ENCODE results near the gene ANKRD44.

Gene ANKRD44

GRCh38 chr2:196967116-196967515 lies 343.5 kb downstream of the ANKRD44 start:
- Histone ChIP-seq H3K27ac (ENCODE audit: insufficient read depth, low read length, poor library complexity, severe bottlenecking) (no peak overlapping the region), H3K36me3 (ENCODE audit: control insufficient read depth, insufficient read depth, low read length) (no peaks in the 10 kb centered on the region), H3K9me3 (ENCODE audit: control insufficient read depth, low read length) (no peaks in the 10 kb centered on the region), H3K4me1 (ENCODE audit: control insufficient read depth, insufficient read depth, low read length, poor library complexity, severe bottlenecking) (no peaks in the 10 kb centered on the region), H3K4me3 (ENCODE audit: insufficient read depth, low read depth, low read length, poor library complexity, severe bottlenecking) (no peak overlapping the region), H3K27me3 (replicated peaks; ENCODE audit: control insufficient read depth, insufficient read depth, low read length, poor library complexity, severe bottlenecking) (no peaks in the 10 kb centered on the region)
- DNase-seq: no peak

DNA sequence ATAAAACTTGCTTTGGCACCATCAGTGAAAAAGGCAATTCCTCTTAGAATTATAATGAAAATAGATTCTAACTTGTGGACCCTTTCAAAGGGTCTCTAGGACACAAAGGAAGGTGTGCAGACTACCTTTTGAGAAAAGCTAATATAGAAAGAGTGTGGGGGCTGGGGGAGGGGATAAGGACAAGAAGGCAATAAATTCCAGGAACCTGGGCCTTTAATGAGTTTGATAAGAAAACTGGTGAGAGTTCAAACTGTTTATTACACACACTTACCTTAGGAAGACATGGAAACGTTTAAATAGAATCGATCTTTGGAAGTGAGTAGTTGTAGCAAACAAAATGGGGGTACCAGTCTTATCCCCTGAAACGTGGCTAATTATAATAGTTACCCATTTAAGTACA lies 344.5 kb downstream of the ANKRD44 start:
- Histone ChIP-seq H3K4me3 (ENCODE audit: insufficient read depth, low read depth, low read length, poor library complexity, severe bottlenecking) (no peak overlapping the region), H3K27me3 (replicated peaks; ENCODE audit: control insufficient read depth, insufficient read depth, low read length, poor library complexity, severe bottlenecking) (no peaks in the 10 kb centered on the region), H3K36me3 (ENCODE audit: control insufficient read depth, insufficient read depth, low read length) (no peaks in the 10 kb centered on the region), H3K4me1 (ENCODE audit: control insufficient read depth, insufficient read depth, low read length, poor library complexity, severe bottlenecking) (no peaks in the 10 kb centered on the region), H3K27ac (ENCODE audit: insufficient read depth, low read length, poor library complexity, severe bottlenecking) (no peak overlapping the region), H3K9me3 (ENCODE audit: control insufficient read depth, low read length) (no peaks in the 10 kb centered on the region)
- DNase-seq: no peak

DNA sequence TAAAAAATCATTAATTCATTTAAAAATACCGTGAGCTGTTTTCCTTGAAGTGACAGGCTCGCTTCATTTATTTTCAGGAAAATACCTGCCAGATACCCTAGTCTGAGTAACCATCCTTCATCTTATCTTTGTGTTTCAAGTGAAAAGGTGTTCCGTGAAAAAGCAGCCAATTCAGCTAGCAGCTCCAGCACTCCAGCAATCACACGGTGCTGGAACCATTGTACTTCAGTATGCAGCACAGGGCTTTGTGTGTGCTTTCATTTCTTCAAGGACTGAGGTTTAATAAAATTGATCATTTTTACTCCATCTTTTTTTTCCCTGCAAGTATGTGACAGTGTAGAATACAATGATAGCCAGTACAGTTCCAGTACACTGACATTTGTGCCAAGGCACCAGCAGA lies 344.9 kb downstream of the ANKRD44 start:
- Histone ChIP-seq H3K36me3 (ENCODE audit: control insufficient read depth, insufficient read depth, low read length) (no peaks in the 10 kb centered on the region), H3K27ac (ENCODE audit: insufficient read depth, low read length, poor library complexity, severe bottlenecking) (no peak overlapping the region), H3K4me1 (ENCODE audit: control insufficient read depth, insufficient read depth, low read length, poor library complexity, severe bottlenecking) (no peaks in the 10 kb centered on the region), H3K27me3 (replicated peaks; ENCODE audit: control insufficient read depth, insufficient read depth, low read length, poor library complexity, severe bottlenecking) (no peaks in the 10 kb centered on the region), H3K9me3 (ENCODE audit: control insufficient read depth, low read length) (no peaks in the 10 kb centered on the region), H3K4me3 (ENCODE audit: insufficient read depth, low read depth, low read length, poor library complexity, severe bottlenecking) (no peak overlapping the region)
- no peak for DNase-seq

- no peak for DNase-seq
- Histone ChIP-seq H3K36me3 (ENCODE audit: control insufficient read depth, insufficient read depth, low read length) (no peaks in the 10 kb centered on the region), H3K4me1 (ENCODE audit: control insufficient read depth, insufficient read depth, low read length, poor library complexity, severe bottlenecking) (no peaks in the 10 kb centered on the region), H3K4me3 (ENCODE audit: insufficient read depth, low read depth, low read length, poor library complexity, severe bottlenecking) (no peak overlapping the region), H3K9me3 (ENCODE audit: control insufficient read depth, low read length) (no peaks in the 10 kb centered on the region), H3K27me3 (replicated peaks; ENCODE audit: control insufficient read depth, insufficient read depth, low read length, poor library complexity, severe bottlenecking) (no peaks in the 10 kb centered on the region), H3K27ac (ENCODE audit: insufficient read depth, low read length, poor library complexity, severe bottlenecking) (no peak overlapping the region)
Observed at GRCh38 chr2:196963961-196964360, 346.6 kb downstream of the ANKRD44 start.

GRCh38 chr2:196963043-196963442 lies 347.5 kb downstream of the ANKRD44 start:
- Histone ChIP-seq H3K4me1 (ENCODE audit: control insufficient read depth, insufficient read depth, low read length, poor library complexity, severe bottlenecking) (no peaks in the 10 kb centered on the region), H3K9me3 (ENCODE audit: control insufficient read depth, low read length) (no peaks in the 10 kb centered on the region), H3K4me3 (ENCODE audit: insufficient read depth, low read depth, low read length, poor library complexity, severe bottlenecking) (no peak overlapping the region), H3K27me3 (replicated peaks; ENCODE audit: control insufficient read depth, insufficient read depth, low read length, poor library complexity, severe bottlenecking) (no peaks in the 10 kb centered on the region), H3K27ac (ENCODE audit: insufficient read depth, low read length, poor library complexity, severe bottlenecking) (no peak overlapping the region), H3K36me3 (ENCODE audit: control insufficient read depth, insufficient read depth, low read length) (no peaks in the 10 kb centered on the region)
- no peak for DNase-seq

DNA sequence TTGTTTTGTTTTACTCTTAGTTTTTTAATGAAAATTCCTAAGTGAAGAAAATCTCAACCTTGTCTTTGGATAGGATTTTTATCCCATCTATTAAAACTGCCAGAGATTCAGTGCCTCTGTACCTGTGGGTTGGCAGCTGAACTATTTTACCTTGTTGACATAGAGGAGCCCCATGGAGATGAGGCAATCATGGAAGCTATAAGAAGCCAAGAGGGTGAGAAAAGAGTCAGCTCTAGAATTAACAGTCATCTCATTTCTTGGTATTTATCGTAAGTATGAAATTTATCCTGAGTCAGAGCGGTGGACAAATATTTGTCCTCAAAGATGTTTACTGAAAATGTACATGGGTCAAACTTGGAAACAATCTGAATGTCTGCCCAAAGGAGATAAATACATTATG lies 348.3 kb downstream of the ANKRD44 start:
- Histone ChIP-seq H3K9me3 (ENCODE audit: control insufficient read depth, low read length) (no peaks in the 10 kb centered on the region), H3K27ac (ENCODE audit: insufficient read depth, low read length, poor library complexity, severe bottlenecking) (no peak overlapping the region), H3K4me1 (ENCODE audit: control insufficient read depth, insufficient read depth, low read length, poor library complexity, severe bottlenecking) (no peaks in the 10 kb centered on the region), H3K4me3 (ENCODE audit: insufficient read depth, low read depth, low read length, poor library complexity, severe bottlenecking) (no peak overlapping the region), H3K27me3 (replicated peaks; ENCODE audit: control insufficient read depth, insufficient read depth, low read length, poor library complexity, severe bottlenecking) (no peaks in the 10 kb centered on the region), H3K36me3 (ENCODE audit: control insufficient read depth, insufficient read depth, low read length) (no peaks in the 10 kb centered on the region)
- no peak for DNase-seq

DNA sequence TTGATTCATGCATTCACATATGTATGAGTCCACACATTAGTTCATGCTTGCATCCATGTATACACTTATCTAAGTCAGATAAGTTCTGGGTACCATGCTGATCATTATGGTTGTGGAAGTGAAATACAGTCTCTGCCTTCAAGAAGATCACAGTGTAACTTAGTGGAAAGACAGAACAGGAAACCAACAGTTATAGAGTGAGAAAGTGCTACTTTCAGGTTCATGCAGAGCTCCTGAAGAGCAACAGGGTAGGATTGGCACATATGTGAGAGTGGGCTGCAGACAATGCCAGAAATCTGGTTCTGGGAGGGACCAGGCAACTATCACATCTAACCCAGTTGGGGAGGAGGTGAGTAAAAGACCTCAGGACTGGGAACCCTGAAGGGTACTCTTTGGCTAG lies 348.7 kb downstream of the ANKRD44 start:
- H3K4me1 ChIP-seq (ENCODE audit: control insufficient read depth, insufficient read depth, low read length, poor library complexity, severe bottlenecking): no peaks in the 10 kb centered on the region
- no peaks in the 10 kb centered on the region for H3K27me3 ChIP-seq (replicated peaks; ENCODE audit: control insufficient read depth, insufficient read depth, low read length, poor library complexity, severe bottlenecking)
- H3K27ac ChIP-seq (ENCODE audit: insufficient read depth, low read length, poor library complexity, severe bottlenecking): no peak overlapping the region
- no peaks in the 10 kb centered on the region for H3K36me3 ChIP-seq (ENCODE audit: control insufficient read depth, insufficient read depth, low read length)
- H3K4me3 ChIP-seq (ENCODE audit: insufficient read depth, low read depth, low read length, poor library complexity, severe bottlenecking): no peak overlapping the region
- H3K9me3 ChIP-seq (ENCODE audit: control insufficient read depth, low read length): no peaks in the 10 kb centered on the region
- no peak for DNase-seq

DNA sequence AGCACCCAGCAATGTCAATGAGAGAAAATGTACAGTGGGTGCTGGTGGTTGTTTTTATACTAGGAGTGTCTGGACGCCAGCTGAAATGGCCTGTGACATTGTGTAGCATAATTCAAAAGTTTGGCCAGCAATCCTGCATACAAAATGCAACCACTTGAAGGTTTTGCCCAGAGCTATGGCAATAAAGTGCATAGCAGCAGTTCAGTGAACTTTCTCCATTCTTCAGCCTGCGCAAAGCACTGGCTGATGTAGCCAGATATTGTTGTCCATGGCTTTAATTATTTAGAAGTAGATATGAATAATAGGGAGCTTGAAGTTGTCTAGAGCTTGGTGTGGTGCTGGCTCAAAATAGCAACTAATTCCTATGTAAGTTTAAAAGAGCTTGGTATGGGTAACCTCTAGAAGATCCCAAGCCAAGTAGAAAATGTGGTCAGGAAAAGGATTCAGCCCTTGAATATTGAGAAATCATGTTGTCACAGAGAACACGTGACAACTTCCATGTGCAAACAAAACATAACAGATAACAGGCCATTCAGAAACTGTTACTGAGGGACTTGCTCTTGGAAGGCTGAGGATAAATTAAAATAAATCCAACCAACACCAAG lies 350.7 kb downstream of the ANKRD44 start:
- Histone ChIP-seq H3K4me3 (ENCODE audit: insufficient read depth, low read depth, low read length, poor library complexity, severe bottlenecking) (no peak overlapping the region), H3K27me3 (replicated peaks; ENCODE audit: control insufficient read depth, insufficient read depth, low read length, poor library complexity, severe bottlenecking) (no peaks in the 10 kb centered on the region), H3K4me1 (ENCODE audit: control insufficient read depth, insufficient read depth, low read length, poor library complexity, severe bottlenecking) (no peaks in the 10 kb centered on the region), H3K36me3 (ENCODE audit: control insufficient read depth, insufficient read depth, low read length) (no peaks in the 10 kb centered on the region), H3K27ac (ENCODE audit: insufficient read depth, low read length, poor library complexity, severe bottlenecking) (no peak overlapping the region), H3K9me3 (ENCODE audit: control insufficient read depth, low read length) (no peaks in the 10 kb centered on the region)
- DNase-seq: no peak

DNA sequence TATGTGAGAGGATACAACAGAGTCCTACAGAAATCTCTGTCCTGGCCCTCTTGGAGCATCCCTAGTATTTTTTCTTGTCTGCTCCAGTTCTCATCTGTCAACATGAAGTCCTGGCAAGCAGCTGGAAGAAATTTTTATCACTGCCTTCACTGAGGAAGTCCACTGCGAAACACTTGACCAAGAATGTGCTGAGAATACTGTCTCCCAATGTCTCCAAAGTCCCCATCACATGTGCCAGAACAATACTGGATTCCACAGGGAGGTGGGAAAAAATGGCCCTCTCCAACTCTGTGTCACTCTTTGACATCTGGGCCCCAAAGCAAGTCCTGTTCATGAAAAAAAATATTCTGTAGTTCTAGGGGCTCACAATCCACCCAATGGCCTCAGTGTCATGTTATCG lies 351.3 kb downstream of the ANKRD44 start:
- H3K27me3 ChIP-seq (replicated peaks; ENCODE audit: control insufficient read depth, insufficient read depth, low read length, poor library complexity, severe bottlenecking): no peaks in the 10 kb centered on the region
- no peaks in the 10 kb centered on the region for H3K9me3 ChIP-seq (ENCODE audit: control insufficient read depth, low read length)
- H3K4me1 ChIP-seq (ENCODE audit: control insufficient read depth, insufficient read depth, low read length, poor library complexity, severe bottlenecking): no peaks in the 10 kb centered on the region
- DNase-seq: no peak
- no peak overlapping the region for H3K4me3 ChIP-seq (ENCODE audit: insufficient read depth, low read depth, low read length, poor library complexity, severe bottlenecking)
- no peak overlapping the region for H3K27ac ChIP-seq (ENCODE audit: insufficient read depth, low read length, poor library complexity, severe bottlenecking)
- no peaks in the 10 kb centered on the region for H3K36me3 ChIP-seq (ENCODE audit: control insufficient read depth, insufficient read depth, low read length)

GRCh38 chr2:196957881-196958525 lies 352.6 kb downstream of the ANKRD44 start:
- no peaks in the 10 kb centered on the region for H3K27me3 ChIP-seq (replicated peaks; ENCODE audit: control insufficient read depth, insufficient read depth, low read length, poor library complexity, severe bottlenecking)
- H3K27ac ChIP-seq (ENCODE audit: insufficient read depth, low read length, poor library complexity, severe bottlenecking): no peak overlapping the region
- no peak for DNase-seq
- no peaks in the 10 kb centered on the region for H3K36me3 ChIP-seq (ENCODE audit: control insufficient read depth, insufficient read depth, low read length)
- no peaks in the 10 kb centered on the region for H3K4me1 ChIP-seq (ENCODE audit: control insufficient read depth, insufficient read depth, low read length, poor library complexity, severe bottlenecking)
- no peak overlapping the region for H3K4me3 ChIP-seq (ENCODE audit: insufficient read depth, low read depth, low read length, poor library complexity, severe bottlenecking)
- H3K9me3 ChIP-seq (ENCODE audit: control insufficient read depth, low read length): no peaks in the 10 kb centered on the region
